DOHH2 (cell line): ENCODE data around the gene AEN.

Source experiments
- CTCF ChIP-seq: fragments of 200-600 bp; sonication (generic); IDR thresholded peaks from one replicate; pipeline ENCODE4 v1.5.1; 2014; ENCODE audit warnings: antibody characterized with exemption, mild to moderate bottlenecking, low read depth, low read length; ENCODE audit not compliant: poor library complexity, severe bottlenecking
- EZH2phosphoT487 ChIP-seq: fragments of 200-600 bp; sonication (generic); IDR thresholded peaks from 2 replicates; pipeline ENCODE4 v1.6.1; 2017; ENCODE audit warnings: borderline replicate concordance, mild to moderate bottlenecking, antibody characterized with exemption, low read length, moderate library complexity, mixed read lengths

- TF ChIP-seq CTCF (no peak), EZH2phosphoT487 (no peak)
These were observed 23.6 kb downstream of the AEN start for GRCh38 chr15:88644741-88645140.
